GM18517 (cell line): ENCODE measurements around the gene CRABP1.

Experiments
- ATAC-seq: cut with Tn5 transposase; IDR thresholded peaks from one replicate; pipeline ENCODE4 v1.9.1; 2021; ENCODE audit warnings: mild to moderate bottlenecking, moderate library complexity; ENCODE audit not compliant: unreplicated experiment

CRABP1 gene

DNA sequence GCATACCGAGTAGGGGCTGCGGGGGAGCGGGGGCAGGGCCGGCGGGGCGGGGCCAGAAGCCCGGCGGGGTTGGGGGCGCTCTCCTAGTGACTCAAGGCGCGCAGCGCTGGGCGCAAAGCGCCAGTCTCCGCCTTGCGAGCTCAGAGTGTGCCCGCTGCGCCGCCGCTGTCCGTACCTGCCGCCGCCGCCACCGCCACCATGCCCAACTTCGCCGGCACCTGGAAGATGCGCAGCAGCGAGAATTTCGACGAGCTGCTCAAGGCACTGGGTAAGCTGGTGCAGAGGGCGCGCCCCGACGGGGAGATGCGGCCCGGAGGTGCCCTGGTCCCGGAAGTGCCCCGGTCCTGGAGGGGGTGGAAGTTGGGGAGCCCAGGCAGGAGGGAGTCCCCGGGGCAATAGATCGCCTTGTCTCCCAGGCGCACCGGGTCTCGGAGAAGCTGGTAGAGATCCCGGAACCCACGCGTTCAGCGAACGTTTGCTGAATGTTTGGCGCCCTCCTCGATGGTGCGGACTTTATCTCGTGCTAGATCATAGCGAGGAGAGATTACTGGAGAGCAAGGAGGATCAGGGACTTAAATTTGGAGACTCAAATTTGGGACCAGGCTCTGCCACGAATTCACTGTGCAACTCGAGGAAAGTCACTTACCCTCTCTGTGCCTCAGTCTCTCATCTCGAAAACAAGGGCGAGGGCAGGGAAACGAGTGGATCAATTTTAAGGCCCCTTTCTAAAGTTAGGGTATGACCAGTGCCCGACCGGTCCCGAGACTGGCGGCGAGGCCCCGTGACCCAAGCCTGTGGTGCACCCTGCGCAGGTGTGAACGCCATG lies at the start of gene CRABP1:
CRABP1 (plus strand) TSS at position 123 of the 826 bp plus-strand sequence; CDS start at position 199, 76 bp downstream.
- no peak for ATAC-seq

DNA sequence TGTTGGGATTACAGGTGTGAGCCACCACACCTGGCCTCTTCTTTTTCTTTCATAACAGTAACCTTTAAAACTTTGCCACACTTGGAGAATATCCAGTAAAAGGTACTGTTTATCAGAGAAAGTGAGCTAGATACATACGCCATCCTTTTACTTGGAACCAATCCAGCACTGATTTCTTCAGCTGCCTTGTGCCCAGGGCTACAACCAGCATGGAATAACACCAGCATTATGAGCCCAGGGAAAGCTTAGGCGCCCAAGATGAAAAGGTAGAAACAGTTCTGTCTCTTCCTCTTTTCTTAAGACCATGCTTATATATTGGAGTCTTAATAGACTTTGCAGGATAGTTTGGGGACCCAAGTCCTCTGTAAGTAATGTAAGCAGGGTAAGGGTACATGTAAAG lies 49.1 kb upstream of the CRABP1 start:
- ATAC-seq = no peak

DNA sequence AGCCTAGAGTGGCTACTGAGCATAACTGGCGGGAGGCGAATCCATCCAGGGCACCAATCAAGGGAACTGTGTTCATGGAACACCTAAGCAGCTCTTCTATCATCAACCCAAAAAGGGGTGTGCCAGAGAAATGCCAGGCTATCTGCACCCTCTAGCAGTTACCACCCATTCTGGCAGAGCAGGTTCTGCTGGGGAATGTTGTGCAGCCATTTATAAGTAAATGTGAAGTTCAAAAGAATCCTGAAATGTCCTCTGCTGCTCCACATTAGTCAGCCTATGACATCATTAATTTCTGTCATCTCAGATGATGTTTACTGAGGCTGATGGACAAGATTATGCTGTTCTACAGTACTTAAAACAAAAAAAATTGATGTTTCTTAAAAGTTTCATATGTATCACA lies 48.5 kb upstream of the CRABP1 start:
- no peak for ATAC-seq

DNA sequence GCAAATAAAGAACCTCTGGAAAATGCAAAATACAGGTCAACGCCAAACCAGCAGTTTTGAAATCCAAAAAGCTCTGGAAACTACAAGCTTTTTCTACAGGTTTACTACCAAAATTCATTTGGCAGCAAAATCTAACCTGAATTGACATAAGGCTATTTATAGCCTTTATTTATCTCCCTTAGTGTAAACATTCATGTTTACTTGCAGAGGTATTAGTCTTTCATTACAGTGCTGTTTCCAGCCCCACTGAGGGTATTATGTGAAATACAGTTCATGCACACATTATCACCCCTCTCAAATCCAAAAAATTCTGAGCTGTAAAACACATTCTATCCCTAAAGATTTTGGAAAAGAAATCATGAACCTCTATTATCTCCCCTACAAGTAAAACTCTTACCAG lies 47.9 kb upstream of the CRABP1 start:
- ATAC-seq = no peak

DNA sequence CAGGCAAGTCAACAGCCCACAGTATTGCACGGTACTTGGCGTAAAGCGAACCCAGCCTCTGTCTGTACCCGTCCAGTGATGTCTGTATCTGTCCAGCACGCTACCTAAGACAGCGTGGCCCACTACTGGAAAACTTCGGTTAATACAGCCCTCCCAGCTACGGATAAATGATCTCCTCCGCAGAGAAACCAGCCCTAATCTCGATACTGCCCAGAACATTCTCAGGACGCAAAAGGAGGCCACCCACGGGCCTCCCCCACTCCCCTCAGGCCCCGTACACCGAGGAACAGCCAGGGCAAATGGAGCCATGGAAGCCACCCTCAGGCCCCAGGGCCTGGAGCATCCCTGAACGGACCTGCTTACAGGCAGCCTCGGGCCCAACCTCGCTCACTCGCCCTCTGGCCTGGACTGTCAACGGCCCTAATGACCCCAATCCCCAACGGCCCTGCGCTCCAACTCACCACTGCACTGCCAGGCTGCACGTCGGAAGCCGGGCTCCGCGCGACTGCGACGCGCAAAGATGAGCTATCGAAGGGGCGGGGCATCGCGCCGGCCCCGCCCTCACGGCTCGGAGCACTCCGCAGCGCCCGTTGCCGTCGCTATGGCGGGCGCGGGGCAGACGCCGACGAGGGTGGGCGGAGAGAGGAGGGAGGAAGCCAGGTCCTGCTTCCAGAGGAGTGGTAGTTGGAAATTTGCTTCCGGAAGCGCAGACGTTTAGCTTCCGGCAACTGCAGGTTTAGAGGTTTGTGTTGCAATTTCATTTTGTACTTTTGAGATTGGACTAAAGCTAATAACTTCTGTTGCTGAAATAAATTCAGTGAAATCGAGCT lies 40.8 kb upstream of the CRABP1 start, which contains the start of gene SKIC8:
SKIC8 (minus strand) TSS at position 509 of the 830 bp plus-strand sequence. CDS start 3,923 bp downstream, outside the sequence.
- peak; percentile 75 for ATAC-seq

DNA sequence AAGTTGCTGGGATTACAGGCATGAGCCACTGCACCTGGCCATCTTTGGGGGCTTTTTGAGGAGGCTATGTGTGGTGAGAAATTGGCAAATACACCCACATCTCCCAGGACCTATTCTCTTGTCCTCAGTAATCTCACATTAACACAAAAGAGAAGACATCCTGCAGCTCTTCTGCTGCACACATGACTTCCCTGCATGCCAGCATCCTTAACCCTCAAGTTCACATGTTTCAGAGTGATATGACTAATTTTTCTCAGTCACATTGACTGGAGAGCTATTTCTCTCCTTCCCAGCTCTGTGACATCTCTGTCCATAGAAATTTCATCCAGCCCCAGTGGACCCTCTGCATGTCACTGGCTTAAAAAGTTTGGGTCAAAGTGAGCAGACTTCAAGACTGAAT lies 38.8 kb upstream of the CRABP1 start:
- ATAC-seq = no peak

DNA sequence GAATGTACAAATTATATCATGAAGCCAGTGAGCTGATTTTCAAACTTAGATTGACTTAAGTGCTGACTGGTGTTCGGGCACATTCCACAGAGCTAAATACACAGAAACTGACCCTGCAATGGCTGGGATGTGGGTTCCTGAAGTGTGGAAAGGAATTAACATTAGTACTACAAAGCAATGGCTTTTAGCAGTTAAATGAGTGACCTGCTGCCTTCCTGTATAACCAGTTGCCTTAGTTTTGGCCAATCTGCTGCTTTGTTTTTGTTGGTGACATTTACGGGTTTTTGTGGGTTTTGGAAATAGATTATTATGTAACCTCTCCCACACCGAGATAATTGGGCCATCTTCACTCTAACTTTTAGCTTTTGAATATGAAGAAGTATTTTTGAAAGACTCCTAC lies 38.3 kb upstream of the CRABP1 start:
- ATAC-seq = no peak

DNA sequence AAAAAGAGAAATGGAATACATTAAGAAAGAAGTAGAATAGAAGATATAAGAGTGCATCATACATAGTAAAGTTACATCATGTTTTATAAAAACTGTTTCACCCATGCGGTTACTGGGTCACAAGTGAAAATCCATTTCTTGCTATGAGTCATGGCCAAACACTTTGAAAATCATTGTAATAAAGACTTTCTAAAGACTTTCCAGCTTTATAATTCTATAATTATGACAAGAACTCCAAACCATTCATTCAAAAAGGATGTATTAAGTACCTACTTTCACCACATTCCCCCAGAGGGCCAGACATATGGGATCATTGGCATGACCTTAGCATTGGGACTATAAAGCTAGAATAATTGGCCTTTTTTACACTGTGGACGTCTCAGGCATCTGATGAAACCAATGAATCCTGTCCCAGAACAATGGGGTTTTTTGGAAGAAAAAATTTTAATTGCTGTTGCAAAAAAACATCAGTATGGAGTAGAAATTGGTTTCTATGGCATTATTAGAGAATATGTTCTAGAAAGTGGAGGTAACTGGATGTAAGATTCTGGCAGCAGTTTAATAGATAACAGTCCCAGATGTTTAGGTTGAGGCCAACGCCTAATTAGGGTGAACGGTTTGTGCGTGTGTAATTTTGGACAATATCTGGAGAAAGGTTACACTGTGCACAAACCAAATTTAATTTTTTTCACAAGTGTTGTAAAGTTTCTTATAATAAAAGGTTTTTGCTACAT lies 37.4 kb upstream of the CRABP1 start:
- ATAC-seq = no peak

DNA sequence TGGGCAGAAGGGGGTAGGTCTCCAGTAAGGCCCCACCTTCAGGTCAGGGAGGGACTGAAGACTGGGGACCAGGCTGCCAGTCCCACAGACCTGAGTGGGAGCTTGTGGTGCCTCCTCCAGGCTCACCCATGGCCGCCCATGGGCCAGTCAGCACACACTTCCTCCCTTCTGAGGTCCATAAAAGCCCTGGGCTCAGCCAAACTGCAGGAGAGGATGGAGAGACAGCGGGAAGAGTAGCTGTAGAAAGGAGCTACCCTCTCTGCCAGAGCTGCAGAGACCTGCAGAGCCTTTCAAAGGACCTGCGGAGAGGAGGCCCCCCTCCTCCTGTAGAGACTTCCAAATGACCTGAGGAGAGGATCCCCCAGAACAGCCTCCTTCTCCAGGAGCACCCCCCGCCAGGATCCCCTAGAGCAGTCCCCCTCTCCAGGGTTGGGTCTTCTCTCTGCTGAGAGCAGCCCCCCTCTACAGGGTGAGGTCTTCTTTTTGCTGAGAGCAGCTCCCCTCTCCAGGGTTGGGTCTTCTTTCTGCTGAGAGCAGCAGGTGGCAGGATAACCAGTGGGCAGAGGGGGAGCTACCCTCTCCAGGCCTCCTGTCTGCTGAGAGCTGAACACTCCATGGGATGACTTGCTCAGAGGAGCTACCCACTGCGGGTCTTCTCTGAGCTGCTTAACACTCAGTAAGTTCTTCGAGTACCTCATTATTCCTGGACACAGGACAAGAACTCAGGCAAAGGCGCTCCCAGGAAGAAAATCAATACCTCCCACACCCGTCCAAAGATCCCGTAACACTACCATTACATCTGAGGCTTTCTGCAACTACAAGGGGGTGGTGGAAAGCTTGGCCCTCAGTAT lies 35.7 kb upstream of the CRABP1 start:
- no peak for ATAC-seq

DNA sequence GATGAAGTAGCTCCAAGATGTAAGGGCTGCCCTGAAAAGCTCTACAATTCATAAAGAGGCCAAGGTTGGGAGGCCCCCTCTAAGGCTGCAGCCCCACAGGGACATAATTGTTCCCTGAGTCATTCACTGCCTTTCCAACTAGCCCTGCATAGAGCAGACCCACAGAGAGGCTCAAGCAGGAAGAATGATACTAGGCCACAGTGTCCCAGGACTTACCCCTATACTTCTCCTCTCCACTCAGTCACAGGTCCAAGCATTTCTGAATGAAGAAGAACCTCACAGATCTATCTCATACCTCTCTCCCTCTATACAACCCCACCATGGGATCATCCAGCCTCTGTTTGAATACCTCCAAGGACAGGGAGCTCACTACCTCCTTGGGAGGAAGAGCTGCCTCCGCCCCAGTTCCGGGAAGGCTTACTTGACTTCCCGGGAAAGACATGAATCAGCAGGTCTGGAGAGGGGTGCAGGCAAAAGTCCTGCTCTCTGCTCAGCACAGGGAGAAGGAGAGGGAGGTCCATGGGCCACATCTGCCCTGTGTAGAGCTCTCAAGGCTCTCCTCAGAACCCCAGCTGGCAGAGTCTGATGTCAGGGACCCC lies 33.9 kb upstream of the CRABP1 start:
- ATAC-seq = no peak

DNA sequence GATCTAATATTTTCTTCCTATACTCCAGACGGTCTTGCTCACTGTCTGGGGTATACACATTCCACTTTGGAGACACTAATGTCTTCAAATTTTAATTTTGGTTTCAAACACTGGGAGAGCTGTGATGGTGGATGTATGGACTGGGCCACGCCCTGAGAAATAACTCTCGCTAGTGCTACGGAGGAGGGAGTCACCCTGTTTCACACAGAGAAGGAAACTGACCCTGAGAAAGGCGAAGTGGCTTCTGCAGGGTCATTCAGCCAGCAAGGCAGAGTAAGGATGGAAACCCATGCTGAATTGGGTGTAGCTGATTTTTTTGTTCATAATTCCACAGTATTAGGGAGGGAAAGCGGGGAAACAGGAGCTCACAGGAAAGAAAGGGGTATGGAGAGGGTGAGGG lies 32.2 kb upstream of the CRABP1 start:
- ATAC-seq = no peak

DNA sequence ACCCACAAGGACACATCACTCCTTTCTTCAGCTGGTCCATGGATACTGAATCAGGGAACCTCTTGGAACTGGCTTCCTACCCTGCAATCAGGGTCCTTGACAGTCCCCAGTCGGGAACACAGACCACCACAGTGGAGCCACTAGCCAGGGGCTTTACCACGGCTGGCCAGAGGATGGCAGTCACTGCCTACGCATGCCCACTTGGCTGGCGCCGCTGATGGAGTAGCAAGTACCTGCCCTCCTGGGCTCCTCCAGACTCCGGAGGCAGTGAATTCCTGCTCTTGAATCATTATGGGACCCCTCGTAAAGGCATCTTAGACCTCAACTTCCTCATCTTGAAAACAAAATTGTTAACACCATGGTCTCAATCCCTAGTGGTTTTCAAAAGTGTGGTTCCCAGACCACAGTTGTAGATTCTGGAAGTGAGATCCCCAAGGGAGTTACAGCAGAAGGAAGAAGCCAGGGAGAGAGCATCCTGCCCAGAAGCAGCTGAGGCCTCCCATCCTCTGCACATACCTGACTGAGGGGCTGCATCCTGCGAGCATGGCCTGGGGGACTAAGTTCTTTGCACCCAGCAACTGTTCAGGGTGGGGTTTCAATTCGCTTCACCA lies 31.6 kb upstream of the CRABP1 start:
- no peak for ATAC-seq

DNA sequence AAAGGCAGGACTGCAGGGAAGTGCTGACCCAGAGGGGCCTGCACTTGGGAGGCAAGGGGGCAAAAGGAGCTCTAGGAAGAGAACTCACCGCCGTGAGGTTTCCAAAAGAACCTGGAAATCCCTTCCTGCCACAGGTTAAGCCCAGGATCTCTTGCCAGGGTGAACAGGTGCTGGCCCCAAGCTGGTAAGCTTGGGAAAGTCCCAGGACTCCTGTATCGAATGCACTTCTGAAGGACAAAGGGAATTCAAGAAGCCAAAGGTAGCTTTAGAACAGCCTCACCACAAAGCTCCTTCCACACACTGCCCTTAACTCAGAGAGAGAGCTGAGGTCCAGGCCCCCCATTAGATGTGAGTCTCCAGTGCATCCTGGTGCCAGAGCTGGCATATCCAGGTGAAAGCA lies 28.9 kb upstream of the CRABP1 start:
- no peak for ATAC-seq

DNA sequence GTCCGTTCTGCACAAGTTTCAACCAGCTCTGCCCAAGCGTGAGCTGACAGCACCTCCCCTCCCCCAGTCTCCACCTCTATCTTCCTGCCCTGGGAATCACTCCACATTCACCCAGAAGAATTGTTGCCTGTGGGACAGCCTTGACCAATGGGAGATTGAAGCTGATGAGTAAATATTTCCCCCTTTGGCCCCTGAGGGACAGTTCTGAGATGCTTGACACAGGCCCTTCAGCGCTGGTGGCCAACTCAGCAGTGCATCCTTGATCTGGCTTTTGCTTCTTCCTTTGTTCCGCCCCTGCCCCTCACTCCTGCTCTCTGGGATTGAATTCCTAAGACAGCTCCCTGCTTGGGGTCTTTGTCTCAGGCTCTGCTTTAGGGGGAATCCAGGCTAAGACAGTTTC lies 27.6 kb upstream of the CRABP1 start:
- ATAC-seq = no peak

DNA sequence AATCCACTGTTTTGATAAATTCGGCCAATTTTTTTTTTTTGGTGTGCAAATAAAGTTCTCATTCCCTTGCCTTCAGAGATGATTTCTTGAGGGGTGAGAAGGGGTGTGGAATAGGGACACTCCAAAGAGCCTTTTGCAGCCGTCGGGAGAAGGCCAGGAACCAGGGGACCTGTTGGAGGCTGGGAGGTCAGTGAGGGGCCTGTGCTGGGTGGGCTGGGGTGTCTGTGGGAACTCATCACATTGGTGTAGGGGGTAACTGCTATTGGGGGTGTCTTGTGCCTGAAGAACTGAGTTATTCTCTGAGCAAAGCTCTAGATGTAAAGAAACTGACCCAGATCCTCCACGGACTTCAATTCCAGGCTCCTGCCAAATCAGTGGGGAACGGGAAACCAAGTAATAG lies 27.2 kb upstream of the CRABP1 start:
- no peak for ATAC-seq

DNA sequence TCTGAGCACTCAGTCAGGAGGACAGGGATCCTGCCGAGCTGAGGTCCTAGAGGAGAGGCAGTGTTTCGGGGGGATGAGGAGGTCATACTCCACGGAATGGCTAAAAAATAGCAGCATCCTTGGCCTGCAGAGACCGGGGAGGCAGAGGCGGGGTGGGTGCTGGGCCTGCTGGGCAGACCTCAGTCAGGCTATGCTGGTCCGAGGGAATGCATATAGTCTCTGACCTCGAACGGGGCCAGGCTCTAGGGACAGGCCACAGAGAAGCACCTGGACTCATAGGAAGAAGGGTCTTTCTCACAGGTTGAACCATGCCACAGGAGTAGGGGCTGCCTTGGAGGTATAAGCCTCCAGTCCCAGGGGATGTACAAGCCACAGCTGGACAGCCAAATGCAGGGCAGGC lies 26.8 kb upstream of the CRABP1 start:
- no peak for ATAC-seq

DNA sequence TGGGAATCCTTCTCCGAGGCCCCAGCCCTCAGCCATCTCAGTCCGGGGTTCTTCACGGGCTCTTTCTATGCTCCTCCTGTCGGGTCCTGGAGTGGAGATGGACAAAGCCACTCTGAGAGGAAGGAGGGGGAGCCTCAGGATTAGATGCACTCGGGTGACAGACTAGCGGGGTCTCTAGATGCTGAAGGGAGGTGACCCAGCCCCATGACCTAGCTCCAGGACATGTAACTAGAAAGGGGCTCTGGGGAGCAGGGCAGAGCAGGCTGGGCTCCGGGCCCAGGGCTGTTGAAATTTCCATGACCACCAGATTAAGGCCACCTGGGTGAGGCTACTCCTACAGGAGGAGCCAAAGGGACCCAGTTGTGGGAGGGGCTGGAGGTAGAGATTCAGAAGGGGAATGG lies 26.0 kb upstream of the CRABP1 start:
- ATAC-seq = no peak

DNA sequence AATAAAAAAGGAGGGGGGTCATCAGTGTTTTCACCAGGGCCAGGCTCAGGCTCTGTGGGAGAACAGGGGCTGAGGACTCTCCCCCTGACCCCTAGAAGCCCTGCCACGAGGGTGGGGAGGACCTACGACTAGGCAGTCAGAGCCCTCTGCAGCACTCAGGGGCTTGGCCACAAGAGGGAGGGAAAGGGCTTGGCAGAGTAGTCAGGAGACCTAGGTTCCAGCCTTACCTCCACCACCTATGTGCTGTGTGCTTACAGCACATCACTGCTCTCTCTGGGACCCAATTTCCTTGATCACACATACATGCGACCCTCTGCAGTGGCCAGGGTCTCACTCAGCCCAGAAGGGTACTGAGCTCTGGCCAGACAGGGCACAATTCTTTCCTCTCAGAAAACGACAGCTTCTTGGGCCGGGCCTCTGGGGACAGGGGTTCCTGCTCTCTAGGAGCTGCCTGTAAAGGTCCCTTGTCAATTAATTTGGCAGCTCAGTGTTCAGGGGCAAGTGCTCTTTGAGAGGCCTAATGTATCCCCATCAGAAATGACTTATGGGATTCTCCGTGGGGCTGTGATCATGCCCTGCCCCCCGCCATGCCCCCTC lies 24.4 kb upstream of the CRABP1 start:
- no peak for ATAC-seq
